GM21515 (cell line): ENCODE results near the gene GPR85.
"Not testable (repeated sequence)": the region's sequence is repeated elsewhere in the genome, so short reads cannot be mapped to it uniquely, and the experiment has no call there.

Source experiments
- ATAC-seq: cut with Tn5 transposase; IDR thresholded peaks from one replicate; pipeline ENCODE4 v1.9.1; 2021; ENCODE audit not compliant: unreplicated experiment

Gene GPR85

DNA sequence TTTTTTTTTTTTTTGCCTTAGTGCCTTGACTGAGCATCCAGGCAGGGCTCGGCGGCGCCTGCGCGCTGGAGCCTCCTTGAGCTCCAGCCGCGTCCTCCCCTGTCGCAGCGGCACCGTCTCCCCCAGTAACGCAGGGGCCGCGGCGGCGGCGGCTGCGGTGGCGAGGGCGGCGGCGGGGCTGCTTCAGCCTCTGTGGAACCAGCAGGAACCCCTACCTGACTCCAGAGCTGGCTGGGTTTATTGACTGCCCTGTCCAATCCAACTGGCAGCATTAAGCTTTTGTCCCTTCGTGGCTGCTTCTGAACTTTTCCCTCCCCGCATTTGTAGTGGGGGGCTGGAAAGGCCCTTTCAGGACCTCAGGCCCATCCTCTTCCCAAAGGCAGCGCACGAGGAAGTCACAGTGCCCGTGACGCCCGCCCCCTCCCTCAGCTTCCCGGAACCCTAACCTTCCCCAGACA is at the start of gene GPR85:
GPR85 (minus strand) TSS at position 397 of the 458 bp plus-strand sequence. CDS start 2,106 bp downstream, outside the sequence.
- ATAC-seq, result no peak

DNA sequence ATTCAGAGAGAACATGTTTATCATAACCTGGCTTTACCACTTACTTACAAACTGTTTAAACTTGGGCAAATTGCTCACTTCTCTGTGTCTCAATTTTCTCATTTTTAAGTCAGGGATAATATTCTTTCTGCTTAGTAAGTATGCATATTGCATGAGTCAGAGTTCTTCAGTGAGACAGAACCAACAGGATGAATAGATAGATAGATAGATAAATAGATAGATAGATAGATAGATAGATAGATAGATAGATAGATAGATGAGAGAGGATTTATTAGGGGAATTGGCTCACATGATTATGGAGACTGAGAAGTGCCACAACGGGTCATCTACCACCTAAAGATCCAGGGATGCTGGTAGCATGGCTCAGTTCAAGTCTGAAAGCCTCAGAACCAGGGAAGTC is 47.4 kb upstream of the GPR85 start:
- ATAC-seq, result no peak

GRCh38 chr7:113131367-113131766 is 44.7 kb upstream of the GPR85 start:
- no peak for ATAC-seq

- ATAC-seq, result no peak
These were observed 41.4 kb upstream of the GPR85 start for GRCh38 chr7:113128031-113128430.

DNA sequence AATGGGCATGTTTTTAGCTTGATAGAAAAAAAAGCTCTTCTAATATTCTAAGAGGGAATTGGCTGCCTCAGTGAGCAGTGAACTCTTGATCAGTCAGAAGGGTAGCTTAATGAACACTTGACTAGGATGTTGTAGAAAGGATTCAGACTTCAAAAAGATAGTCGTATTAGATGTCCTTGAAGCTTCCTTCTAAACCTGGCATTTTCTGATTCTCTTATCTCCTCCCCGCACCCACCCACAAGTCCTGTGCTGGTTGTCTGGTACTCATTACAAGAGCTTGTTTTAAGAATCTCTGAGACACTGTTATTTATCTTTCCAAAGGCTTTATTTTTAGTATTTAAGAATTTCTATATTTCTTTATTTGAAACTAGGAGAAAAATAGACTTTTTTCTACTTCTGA is 39.1 kb upstream of the GPR85 start:
- no peak for ATAC-seq

GRCh38 chr7:113122744-113123143 is 36.1 kb upstream of the GPR85 start:
- ATAC-seq, result no peak

DNA sequence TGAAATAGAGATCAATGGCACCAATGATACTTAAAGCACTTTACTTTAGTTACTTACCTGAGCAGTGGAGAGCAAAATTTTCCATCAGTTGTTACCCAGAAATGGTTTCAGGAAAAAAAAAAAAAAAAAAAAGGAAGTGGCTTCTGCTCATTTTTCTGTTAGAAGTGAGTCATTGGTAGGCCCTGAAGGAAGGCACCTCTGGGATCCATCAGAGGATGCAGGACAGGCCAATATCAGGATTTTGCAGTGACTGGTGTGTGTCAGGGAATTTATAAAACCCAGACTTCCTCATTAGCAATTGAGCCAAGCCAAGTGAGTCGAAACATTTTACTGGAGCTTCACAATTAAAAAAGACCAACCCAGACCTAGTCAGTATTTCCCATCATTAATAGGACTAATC is 34.0 kb upstream of the GPR85 start:
- no peak for ATAC-seq

DNA sequence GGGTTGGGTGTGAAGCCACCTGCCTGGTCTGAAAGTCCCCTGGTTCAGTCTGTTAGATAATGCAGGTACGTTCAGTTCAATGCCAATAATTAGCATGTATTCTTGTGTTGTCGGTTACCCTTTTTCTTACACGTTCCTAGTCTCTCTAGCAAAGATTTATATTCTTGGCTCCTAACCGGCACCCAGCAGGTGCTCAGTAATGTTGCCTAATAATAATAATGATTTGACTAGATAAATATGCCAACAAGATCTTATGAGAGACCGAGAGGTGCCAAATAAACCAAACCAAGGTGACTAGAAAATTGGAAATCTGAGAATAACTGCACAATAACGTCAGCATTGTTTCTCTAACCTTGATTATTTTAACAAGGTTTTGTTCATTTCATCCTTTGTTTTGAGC is 32.8 kb upstream of the GPR85 start:
- ATAC-seq, result no peak

GRCh38 chr7:113118074-113118959 is 31.7 kb upstream of the GPR85 start, which contains the start of gene SMIM30:
SMIM30 (minus strand) TSS chr7:113118554; CDS start chr7:113117578, 976 bp downstream.
- peak; percentile 100 for ATAC-seq

DNA sequence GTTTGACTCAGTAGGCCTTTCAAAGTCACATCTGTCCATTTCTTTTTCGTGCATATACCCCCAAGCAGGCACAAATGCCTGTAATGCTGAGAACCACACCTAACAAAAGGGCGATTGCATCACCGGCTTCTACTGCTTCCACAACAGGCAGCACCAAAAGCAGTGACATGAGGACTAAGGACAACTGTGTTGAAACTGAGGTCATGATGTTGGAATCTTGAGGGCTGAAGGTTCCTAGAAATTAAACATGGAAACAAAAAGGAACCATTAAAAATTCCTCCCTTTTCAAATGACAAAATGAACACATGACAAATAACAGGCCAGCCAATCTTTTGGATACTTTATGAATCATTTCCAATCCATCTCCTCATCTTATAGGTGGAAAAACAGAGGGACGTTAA is 30.7 kb upstream of the GPR85 start:
- ATAC-seq, result not testable (repeated sequence)

GRCh38 chr7:113113912-113114311 is 27.3 kb upstream of the GPR85 start:
- ATAC-seq, result no peak

DNA sequence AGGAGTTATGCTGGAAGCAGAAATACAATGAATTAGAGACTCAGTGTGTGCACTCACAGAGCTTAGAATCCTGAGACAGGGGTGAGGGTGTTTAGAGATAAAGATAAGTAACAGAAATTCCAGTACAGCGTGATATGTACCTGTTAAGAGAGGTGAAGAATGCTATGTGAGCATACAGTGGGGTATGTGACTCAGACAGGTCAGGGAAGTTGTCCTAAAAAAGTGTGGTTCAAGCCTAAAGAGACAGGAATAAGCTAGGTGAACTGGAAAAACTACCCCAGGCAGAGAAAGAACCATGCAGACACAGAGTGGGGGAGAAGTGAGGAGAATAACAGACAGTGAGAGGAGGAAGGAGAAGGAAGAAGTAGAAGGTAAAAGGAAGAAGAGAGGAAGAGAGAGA is 23.1 kb upstream of the GPR85 start:
- ATAC-seq, result no peak

GRCh38 chr7:113100121-113100603 is 13.5 kb upstream of the GPR85 start:
- no peak for ATAC-seq

GRCh38 chr7:113099284-113099919 is 12.8 kb upstream of the GPR85 start:
- ATAC-seq, result no peak

- no peak for ATAC-seq
These were observed 8.1 kb upstream of the GPR85 start for GRCh38 chr7:113094517-113095249.

DNA sequence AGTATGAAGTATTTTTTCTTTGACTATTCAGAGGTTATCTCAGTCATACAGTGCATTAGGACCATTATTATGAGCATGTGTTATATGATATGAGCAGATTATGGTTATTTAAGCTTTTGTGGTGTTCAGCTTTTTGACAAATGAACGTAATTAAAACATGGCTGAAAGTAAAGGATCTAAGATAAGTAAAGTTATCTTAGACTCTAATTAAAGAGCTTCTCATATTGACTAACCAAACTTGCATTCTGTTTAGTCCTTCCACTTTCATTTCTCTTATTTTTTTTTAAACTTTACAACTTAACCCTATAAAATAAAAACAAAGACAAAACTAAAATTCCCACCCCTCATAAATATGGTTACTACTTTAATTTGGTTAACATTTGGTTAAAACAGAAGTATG is 6.9 kb upstream of the GPR85 start:
- ATAC-seq, result no peak

DNA sequence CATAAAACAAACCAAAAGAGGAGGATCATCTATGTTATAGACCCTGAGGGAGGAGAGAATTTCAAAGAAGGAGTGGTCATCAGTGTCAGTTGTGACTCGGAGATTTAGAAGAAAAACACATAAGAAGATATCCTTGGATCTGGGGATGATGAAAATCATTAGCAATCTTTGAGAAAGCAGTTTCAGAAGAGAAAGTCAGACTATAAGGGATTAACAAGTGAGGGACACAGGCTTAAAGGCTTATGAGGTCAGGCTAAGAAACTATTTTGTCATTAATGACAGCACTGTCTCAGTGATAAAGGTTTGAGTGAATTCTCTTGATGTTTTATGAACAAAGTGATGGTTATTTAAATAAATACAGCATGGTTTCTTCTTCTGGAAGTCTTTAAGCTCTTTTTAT is 6.1 kb upstream of the GPR85 start:
- no peak for ATAC-seq

DNA sequence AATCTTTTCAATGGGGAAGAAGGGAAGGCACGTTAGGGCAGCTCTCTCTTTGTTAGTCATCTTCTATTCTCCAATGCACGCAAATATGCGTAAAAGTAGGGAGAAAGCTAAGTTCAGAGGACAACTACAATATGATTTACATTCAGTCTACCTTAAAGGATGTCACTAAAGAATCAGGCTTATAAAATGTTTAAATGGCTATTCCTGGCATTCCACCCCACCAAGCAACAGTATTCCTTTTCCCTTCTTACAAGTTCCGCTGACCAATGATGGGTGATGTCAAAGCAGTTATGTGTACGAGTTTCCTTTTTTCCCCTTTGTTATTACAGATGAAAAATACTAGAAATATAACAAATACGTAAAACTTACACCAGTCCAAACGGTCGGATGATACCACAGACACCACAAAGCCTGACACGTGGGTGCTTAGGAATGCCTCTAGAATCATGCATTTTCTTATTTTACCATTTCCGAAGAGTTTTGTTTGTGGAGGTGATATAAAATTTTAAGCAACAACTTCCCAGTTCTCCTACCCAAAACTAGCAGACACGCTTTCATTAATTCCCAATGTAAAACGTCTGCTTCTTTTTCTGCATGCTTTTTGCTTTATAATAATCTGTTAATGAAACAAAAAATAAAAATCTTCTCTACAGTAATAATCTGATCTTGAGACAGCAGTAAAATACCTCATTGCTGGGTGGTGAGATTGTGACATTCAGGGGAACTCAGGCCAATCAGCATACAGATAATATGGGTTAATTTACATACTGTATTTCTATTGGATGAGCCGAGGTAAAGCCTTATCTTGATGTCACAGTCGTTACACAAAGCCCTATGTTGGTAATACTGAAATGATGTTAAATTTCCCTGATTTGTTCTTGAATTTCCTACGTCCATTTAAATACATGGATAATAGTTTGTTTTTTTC is 708 bp upstream of the GPR85 start:
- no peak for ATAC-seq

DNA sequence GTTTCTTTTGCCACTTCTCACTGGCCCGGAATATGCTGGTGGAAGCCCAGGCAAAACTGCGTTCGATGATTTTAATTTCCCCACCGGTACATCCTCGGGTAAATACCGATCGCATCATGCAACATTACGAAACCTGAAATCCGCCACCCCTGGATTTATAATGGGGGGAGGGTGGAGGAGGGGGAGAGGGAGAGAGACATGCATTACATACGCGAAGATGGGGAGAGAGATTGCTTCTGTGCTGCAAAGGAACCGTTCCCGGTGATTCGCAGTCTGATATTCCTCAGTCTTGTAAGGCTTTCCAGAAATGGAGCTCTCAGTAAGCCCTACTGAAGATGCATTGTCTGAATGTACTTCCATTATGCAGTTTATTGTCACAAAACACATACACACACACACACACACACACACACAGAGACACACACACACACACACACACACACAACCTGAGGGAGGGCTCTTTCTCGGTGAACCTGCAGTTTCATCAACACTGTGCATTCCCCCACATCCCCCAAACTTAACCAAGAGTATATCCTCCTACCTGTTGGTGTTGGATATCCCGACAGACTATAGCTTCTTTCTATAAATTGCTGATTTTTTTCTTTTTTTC is 741 bp downstream of the GPR85 start:
- ATAC-seq, result no peak
